GM12878 (cell line): ENCODE data around the gene IL18R1.

ENCODE experiments used
- CHD4 ChIP-seq: fragments of 200-600 bp; sonication (generic); IDR thresholded peaks from 2 replicates; pipeline ENCODE4 v1.6.1; 2016; ENCODE audit warnings: mild to moderate bottlenecking
- POLR2A ChIP-seq: IDR thresholded peaks from 2 replicates; pipeline ENCODE4 v1.6.1; 2011; ENCODE audit warnings: low read depth, mild to moderate bottlenecking, low read length
- POLR2AphosphoS2 ChIP-seq: IDR thresholded peaks from 2 replicates; pipeline ENCODE4 v1.6.1; 2011; ENCODE audit warnings: low read depth, mild to moderate bottlenecking, low read length, improper control_type of control experiment, moderate library complexity
- RELA ChIP-seq: fragments of 450-650 bp; IDR thresholded peaks from 2 replicates; pipeline ENCODE4 v1.8.0; 2014; ENCODE audit warnings: borderline replicate concordance; ENCODE audit not compliant: partially characterized antibody
- ZNF384 ChIP-seq: IDR thresholded peaks from 2 replicates; pipeline ENCODE4 v1.6.1; 2012; ENCODE audit warnings: low read depth, mild to moderate bottlenecking, low read length, improper control_type of control experiment, borderline replicate concordance

- TF ChIP-seq ZNF384 = no peak
- no peak for TF ChIP-seq POLR2A
- TF ChIP-seq CHD4 = no peak
- TF ChIP-seq POLR2AphosphoS2 = no peak
- TF ChIP-seq RELA = no peak
These were observed 10.2 kb downstream of the IL18R1 start for GRCh38 chr2:102365763-102366162.
